GM12878 (cell line): ENCODE results near the gene EPN3.

Experiments
- CTCF ChIP-seq, 3 experiments: IDR thresholded peaks in 2 of 3; conservative IDR thresholded peaks in 1 of 3; 2 replicates each; pipeline ENCODE4 v1.5.1; 2011; ENCODE audit warnings: low read depth in 3 of 3, low read length in 3 of 3, mild to moderate bottlenecking in 3 of 3, control low read depth in 2 of 3, moderate library complexity in 2 of 3, inconsistent platforms in 1 of 3, mixed read lengths in 1 of 3; ENCODE audit not compliant: control insufficient read depth in 2 of 3, insufficient read depth in 1 of 3; ENCODE audit errors: extremely low read depth in 1 of 3
- EGR1 ChIP-seq, 2 experiments: IDR thresholded peaks; 1 replicate in 1 of 2; 2 replicates in 1 of 2; pipeline ENCODE4 v1.6.1; 2011 to 2012; ENCODE audit warnings: low read depth in 2 of 2, low read length in 2 of 2, borderline replicate concordance in 1 of 2, mild to moderate bottlenecking in 1 of 2, moderate library complexity in 1 of 2
- EP300 ChIP-seq, 2 experiments: fragments of 150-350 bp in 1 of 2; IDR thresholded peaks; 2 replicates each; pipeline ENCODE4 v1.6.1; 2011 to 2012; ENCODE audit warnings: low read depth in 2 of 2, low read length in 2 of 2, borderline replicate concordance in 1 of 2, improper control_type of control experiment in 1 of 2, inconsistent platforms in 1 of 2; ENCODE audit not compliant: control insufficient read depth in 1 of 2
- ETV6 ChIP-seq, 2 experiments: fragments of 450-650 bp in 1 of 2; IDR thresholded peaks in 1 of 2; conservative IDR thresholded peaks in 1 of 2; 2 replicates each; pipeline ENCODE4 v1.6.1; 2014; ENCODE audit warnings: antibody characterized with exemption in 1 of 2, borderline replicate concordance in 1 of 2, low read depth in 1 of 2, mild to moderate bottlenecking in 1 of 2, moderate library complexity in 1 of 2
- FOS ChIP-seq: IDR thresholded peaks from 3 replicates; pipeline ENCODE4 v1.6.1; 2011; ENCODE audit warnings: borderline replicate concordance; ENCODE audit not compliant: insufficient read length; ENCODE audit errors: extremely low read depth
- HDGF ChIP-seq: fragments of 450-650 bp; IDR thresholded peaks from 2 replicates; pipeline ENCODE4 v1.6.1; 2016; ENCODE audit warnings: antibody characterized with exemption
- POLR2A ChIP-seq: IDR thresholded peaks from 2 replicates; pipeline ENCODE4 v1.6.1; 2011; ENCODE audit warnings: low read depth, mild to moderate bottlenecking, low read length
- SRF ChIP-seq, 2 experiments: IDR thresholded peaks; 2 replicates each; pipeline ENCODE4 v1.6.1; 2011; ENCODE audit warnings: low read depth in 2 of 2, low read length in 2 of 2, mild to moderate bottlenecking in 1 of 2, moderate library complexity in 1 of 2
- USF1 ChIP-seq: IDR thresholded peaks from 2 replicates; pipeline ENCODE4 v1.6.1; 2011; ENCODE audit warnings: borderline replicate concordance, low read depth, mild to moderate bottlenecking, moderate library complexity, mixed read lengths, low read length; ENCODE audit not compliant: insufficient read depth; ENCODE audit errors: extremely low read length
- TF ChIP-seq, protein P1 (sequence below): IDR thresholded peaks from 2 replicates; pipeline ENCODE4 v1.6.1; 2012; ENCODE audit warnings: low read depth, low read length, improper control_type of control experiment
- TF ChIP-seq, protein P2 (sequence below): IDR thresholded peaks from 2 replicates; pipeline ENCODE4 v1.6.1; 2012; ENCODE audit warnings: low read depth, low read length, improper control_type of control experiment
- TF ChIP-seq, protein P3 (sequence below): IDR thresholded peaks from 2 replicates; pipeline ENCODE4 v1.6.1; 2011; ENCODE audit warnings: borderline replicate concordance, low read depth, mild to moderate bottlenecking, moderate library complexity, low read length; ENCODE audit not compliant: insufficient read depth, poor library complexity, severe bottlenecking

DNA sequence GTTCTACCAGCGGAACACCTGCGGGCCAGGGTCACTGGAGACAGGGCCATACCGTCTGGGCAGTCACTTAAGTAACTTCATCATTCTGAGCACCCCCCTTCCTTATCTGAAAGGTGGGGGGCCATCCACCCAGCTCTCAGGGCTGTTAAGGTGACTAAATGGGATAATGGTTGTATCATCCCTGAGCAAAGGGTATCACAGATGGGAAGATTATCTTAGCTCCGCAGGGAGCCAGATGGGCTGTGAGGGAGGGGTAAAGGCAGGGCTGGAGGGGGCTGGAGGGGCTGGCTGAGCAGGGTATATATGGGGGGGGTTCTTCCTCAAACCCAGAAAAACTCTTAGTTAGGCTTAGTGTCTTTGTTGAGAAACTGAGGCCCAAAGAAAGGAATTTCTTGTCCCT is 25.1 kb downstream of the EPN3 start:
- TF ChIP-seq SRF (IDR thresholded peaks at IDR 0.05; ENCODE audit: low read depth in 2 of 2, low read length in 2 of 2): no peak
- TF ChIP-seq ETV6 (conservative IDR thresholded peaks at IDR 0.05 in 1 of 2, IDR thresholded peaks at IDR 0.05 in 1 of 2; ENCODE audit: borderline replicate concordance in 1 of 2, low read depth in 1 of 2): no peak
- no peak for TF ChIP-seq FOS
- TF ChIP-seq POLR2A: no peak
- TF ChIP-seq, protein P1, sequence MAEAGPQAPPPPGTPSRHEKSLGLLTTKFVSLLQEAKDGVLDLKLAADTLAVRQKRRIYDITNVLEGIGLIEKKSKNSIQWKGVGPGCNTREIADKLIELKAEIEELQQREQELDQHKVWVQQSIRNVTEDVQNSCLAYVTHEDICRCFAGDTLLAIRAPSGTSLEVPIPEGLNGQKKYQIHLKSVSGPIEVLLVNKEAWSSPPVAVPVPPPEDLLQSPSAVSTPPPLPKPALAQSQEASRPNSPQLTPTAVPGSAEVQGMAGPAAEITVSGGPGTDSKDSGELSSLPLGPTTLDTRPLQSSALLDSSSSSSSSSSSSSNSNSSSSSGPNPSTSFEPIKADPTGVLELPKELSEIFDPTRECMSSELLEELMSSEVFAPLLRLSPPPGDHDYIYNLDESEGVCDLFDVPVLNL: no peak
- TF ChIP-seq USF1: no peak
- TF ChIP-seq, protein P2, sequence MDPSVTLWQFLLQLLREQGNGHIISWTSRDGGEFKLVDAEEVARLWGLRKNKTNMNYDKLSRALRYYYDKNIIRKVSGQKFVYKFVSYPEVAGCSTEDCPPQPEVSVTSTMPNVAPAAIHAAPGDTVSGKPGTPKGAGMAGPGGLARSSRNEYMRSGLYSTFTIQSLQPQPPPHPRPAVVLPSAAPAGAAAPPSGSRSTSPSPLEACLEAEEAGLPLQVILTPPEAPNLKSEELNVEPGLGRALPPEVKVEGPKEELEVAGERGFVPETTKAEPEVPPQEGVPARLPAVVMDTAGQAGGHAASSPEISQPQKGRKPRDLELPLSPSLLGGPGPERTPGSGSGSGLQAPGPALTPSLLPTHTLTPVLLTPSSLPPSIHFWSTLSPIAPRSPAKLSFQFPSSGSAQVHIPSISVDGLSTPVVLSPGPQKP: no peak
- TF ChIP-seq HDGF: no peak
- TF ChIP-seq, protein P3, sequence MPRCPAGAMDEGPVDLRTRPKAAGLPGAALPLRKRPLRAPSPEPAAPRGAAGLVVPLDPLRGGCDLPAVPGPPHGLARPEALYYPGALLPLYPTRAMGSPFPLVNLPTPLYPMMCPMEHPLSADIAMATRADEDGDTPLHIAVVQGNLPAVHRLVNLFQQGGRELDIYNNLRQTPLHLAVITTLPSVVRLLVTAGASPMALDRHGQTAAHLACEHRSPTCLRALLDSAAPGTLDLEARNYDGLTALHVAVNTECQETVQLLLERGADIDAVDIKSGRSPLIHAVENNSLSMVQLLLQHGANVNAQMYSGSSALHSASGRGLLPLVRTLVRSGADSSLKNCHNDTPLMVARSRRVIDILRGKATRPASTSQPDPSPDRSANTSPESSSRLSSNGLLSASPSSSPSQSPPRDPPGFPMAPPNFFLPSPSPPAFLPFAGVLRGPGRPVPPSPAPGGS: no peak
- no peak for TF ChIP-seq EGR1 (IDR thresholded peaks at IDR 0.05; ENCODE audit: borderline replicate concordance in 1 of 2, low read depth in 2 of 2, low read length in 2 of 2)
- no peak for TF ChIP-seq CTCF (IDR thresholded peaks at IDR 0.05 in 2 of 3, conservative IDR thresholded peaks at IDR 0.05 in 1 of 3; ENCODE audit: control insufficient read depth in 2 of 3, extremely low read depth in 1 of 3, insufficient read depth in 1 of 3, low read depth in 3 of 3, low read length in 3 of 3)
- no peak for TF ChIP-seq EP300 (IDR thresholded peaks at IDR 0.05; ENCODE audit: borderline replicate concordance in 1 of 2, control insufficient read depth in 1 of 2, low read depth in 2 of 2, low read length in 2 of 2)
